ENCODE results near the gene PAPOLA. TPM values are rescaled to one million over a fixed set of nuclear protein-coding genes. Genes with fewer than 3 reads are reported as not detected.
A peak's percentile ranks its signal among the peaks of the same experiment; 100 is the strongest.

The PAPOLA gene
- total and polyA plus RNA-seq, 4 experiments from 2014 or later: 74.3 to 244 (median 157) TPM

DNA sequence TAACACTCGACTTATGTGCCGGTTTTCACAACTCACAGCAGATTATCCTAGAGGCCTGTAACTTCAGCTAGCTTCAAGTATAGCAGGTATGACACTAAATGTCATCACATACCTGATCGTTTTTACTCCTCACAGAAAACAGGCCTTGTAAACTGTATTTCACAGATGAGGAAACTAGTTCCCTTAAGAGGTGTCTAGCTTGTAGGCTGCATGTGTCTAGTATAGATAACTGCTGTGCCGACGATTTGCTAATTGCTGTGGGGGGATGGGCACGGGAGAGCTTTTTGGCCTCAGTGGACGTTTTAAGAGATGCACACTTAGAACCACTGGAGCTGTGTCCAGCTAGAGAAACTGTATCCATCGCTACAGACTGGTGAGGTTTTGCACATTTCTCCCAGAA, 78.8 kb downstream of the PAPOLA start:
- intact Hi-C loops (cut with micrococcal nuclease): no loop called here
- H3K4me3 ChIP-seq (ENCODE audit: low read length in 2 of 2): no peak overlapping the region
- no peak overlapping the region for H3K27ac ChIP-seq (ENCODE audit: low read depth, low read length)
- POLR2A ChIA-PET (ENCODE audit: partially characterized antibody): no interaction called here
- Mint-ChIP-seq H3K27me3 (peaks cover 3 to 6% of the 10 kb centered on the region in 2 donors), H3K4me3 (no peak overlapping the region), H3K9me3 (no peaks in the 10 kb centered on the region), H3K36me3 (no peaks in the 10 kb centered on the region), H3K27ac (no peak overlapping the region), H3K4me1 (peaks cover 0 to 10% (median 4%) of the 10 kb centered on the region in 4 donors)
- no peaks in the 10 kb centered on the region for H3K4me1 ChIP-seq (ENCODE audit: insufficient read depth, low read length)
- no peaks in the 10 kb centered on the region for H3K9me3 ChIP-seq (ENCODE audit: control insufficient read depth in 1 of 2, low read length in 2 of 2)
- CTCF ChIA-PET (ENCODE audit: partially characterized antibody): no interaction called here
- DNase-seq: no peak
- no peaks in the 10 kb centered on the region for H3K36me3 ChIP-seq (ENCODE audit: insufficient read depth, low read length)
- peaks cover 5% of the 10 kb centered on the region for H3K27me3 ChIP-seq (ENCODE audit: insufficient read depth, low read length)

- no peaks in the 10 kb centered on the region for H3K36me3 Mint-ChIP-seq
- H3K4me1 Mint-ChIP-seq: peaks cover 0 to 5% (median 1%) of the 10 kb centered on the region in 4 donors
- no peaks in the 10 kb centered on the region for H3K9me3 Mint-ChIP-seq
- Histone ChIP-seq H3K4me1 (ENCODE audit: insufficient read depth, low read length) (no peaks in the 10 kb centered on the region), H3K4me3 (ENCODE audit: low read length in 2 of 2) (no peak overlapping the region), H3K27ac (ENCODE audit: low read depth, low read length) (no peak overlapping the region), H3K36me3 (ENCODE audit: insufficient read depth, low read length) (no peaks in the 10 kb centered on the region), H3K9me3 (ENCODE audit: control insufficient read depth in 1 of 2, low read length in 2 of 2) (no peaks in the 10 kb centered on the region), H3K27me3 (ENCODE audit: insufficient read depth, low read length) (peaks cover 5% of the 10 kb centered on the region)
- CTCF ChIA-PET (ENCODE audit: partially characterized antibody): no interaction called here
- POLR2A ChIA-PET (ENCODE audit: partially characterized antibody): no interaction called here
- H3K4me3 Mint-ChIP-seq: no peak overlapping the region
- intact Hi-C loops (cut with micrococcal nuclease): no loop called here
- peak overlapping the region in 1 of 7 donors; percentile 72 for H3K27ac Mint-ChIP-seq
- DNase-seq: no peak
- H3K27me3 Mint-ChIP-seq: peaks cover 3 to 6% of the 10 kb centered on the region in 2 donors
Measured at GRCh38 chr14:96581902-96582301, 79.7 kb downstream of the PAPOLA start.

- no peaks in the 10 kb centered on the region for H3K36me3 ChIP-seq (ENCODE audit: insufficient read depth, low read length)
- POLR2A ChIA-PET (ENCODE audit: partially characterized antibody): no interaction called here
- H3K4me1 ChIP-seq (ENCODE audit: insufficient read depth, low read length): no peaks in the 10 kb centered on the region
- no peaks in the 10 kb centered on the region for H3K9me3 ChIP-seq (ENCODE audit: control insufficient read depth in 1 of 2, low read length in 2 of 2)
- intact Hi-C loops (cut with micrococcal nuclease): no loop called here
- Mint-ChIP-seq H3K9me3 (no peaks in the 10 kb centered on the region), H3K27ac (no peak overlapping the region), H3K4me1 (peaks cover 0 to 3% (median under 1%) of the 10 kb centered on the region in 4 donors), H3K27me3 (peaks cover 3 to 6% of the 10 kb centered on the region in 2 donors), H3K36me3 (no peaks in the 10 kb centered on the region), H3K4me3 (no peak overlapping the region)
- CTCF ChIA-PET (ENCODE audit: partially characterized antibody): no interaction called here
- H3K27ac ChIP-seq (ENCODE audit: low read depth, low read length): no peak overlapping the region
- H3K4me3 ChIP-seq (ENCODE audit: low read length in 2 of 2): no peak overlapping the region
- no peak for DNase-seq
- H3K27me3 ChIP-seq (ENCODE audit: insufficient read depth, low read length): peaks cover 5% of the 10 kb centered on the region
Measured at GRCh38 chr14:96582411-96582961, 80.3 kb downstream of the PAPOLA start.

- Histone ChIP-seq H3K9me3 (ENCODE audit: control insufficient read depth in 1 of 2, low read length in 2 of 2) (no peaks in the 10 kb centered on the region), H3K27ac (ENCODE audit: low read depth, low read length) (no peak overlapping the region), H3K4me3 (ENCODE audit: low read length in 2 of 2) (no peak overlapping the region), H3K36me3 (ENCODE audit: insufficient read depth, low read length) (no peaks in the 10 kb centered on the region), H3K4me1 (ENCODE audit: insufficient read depth, low read length) (no peaks in the 10 kb centered on the region), H3K27me3 (ENCODE audit: insufficient read depth, low read length) (peaks cover 5% of the 10 kb centered on the region)
- Mint-ChIP-seq H3K4me3 (no peak overlapping the region), H3K9me3 (peaks cover 0 to 2% (median 0%) of the 10 kb centered on the region in 8 donors), H3K27ac (no peak overlapping the region), H3K27me3 (peaks cover 6 to 9% of the 10 kb centered on the region in 2 donors), H3K36me3 (no peaks in the 10 kb centered on the region), H3K4me1 (peaks cover 0 to 3% (median under 1%) of the 10 kb centered on the region in 4 donors)
- no peak for DNase-seq
- intact Hi-C loops (cut with micrococcal nuclease): no loop called here
- CTCF ChIA-PET (ENCODE audit: partially characterized antibody): no interaction called here
- POLR2A ChIA-PET (ENCODE audit: partially characterized antibody): no interaction called here
Measured at GRCh38 chr14:96582995-96583394, 80.8 kb downstream of the PAPOLA start.

GRCh38 chr14:96583569-96584041, 81.4 kb downstream of the PAPOLA start:
- Histone ChIP-seq H3K4me3 (ENCODE audit: low read length in 2 of 2) (no peak overlapping the region), H3K27ac (ENCODE audit: low read depth, low read length) (no peak overlapping the region), H3K27me3 (ENCODE audit: insufficient read depth, low read length) (peaks cover 5% of the 10 kb centered on the region), H3K4me1 (ENCODE audit: insufficient read depth, low read length) (no peaks in the 10 kb centered on the region), H3K36me3 (ENCODE audit: insufficient read depth, low read length) (no peaks in the 10 kb centered on the region), H3K9me3 (ENCODE audit: control insufficient read depth in 1 of 2, low read length in 2 of 2) (no peaks in the 10 kb centered on the region)
- Mint-ChIP-seq H3K27me3 (peaks cover 6 to 11% of the 10 kb centered on the region in 2 donors), H3K4me1 (peaks cover 0 to 3% (median under 1%) of the 10 kb centered on the region in 4 donors), H3K9me3 (peaks cover 0 to 3% (median 0%) of the 10 kb centered on the region in 8 donors), H3K27ac (no peak overlapping the region), H3K4me3 (no peak overlapping the region), H3K36me3 (no peaks in the 10 kb centered on the region)
- DNase-seq: no peak
- intact Hi-C loops (cut with micrococcal nuclease): no loop called here
- POLR2A ChIA-PET (ENCODE audit: partially characterized antibody): no interaction called here
- CTCF ChIA-PET (ENCODE audit: partially characterized antibody): no interaction called here

- Histone ChIP-seq H3K4me3 (ENCODE audit: low read length in 2 of 2) (no peak overlapping the region), H3K36me3 (ENCODE audit: insufficient read depth, low read length) (no peaks in the 10 kb centered on the region), H3K4me1 (ENCODE audit: insufficient read depth, low read length) (no peaks in the 10 kb centered on the region), H3K9me3 (ENCODE audit: control insufficient read depth in 1 of 2, low read length in 2 of 2) (no peaks in the 10 kb centered on the region), H3K27me3 (ENCODE audit: insufficient read depth, low read length) (peaks cover 5% of the 10 kb centered on the region), H3K27ac (ENCODE audit: low read depth, low read length) (no peak overlapping the region)
- H3K36me3 Mint-ChIP-seq: no peaks in the 10 kb centered on the region
- CTCF ChIA-PET (ENCODE audit: partially characterized antibody): no interaction called here
- peaks cover 6 to 11% of the 10 kb centered on the region in 2 donors for H3K27me3 Mint-ChIP-seq
- intact Hi-C loops (cut with micrococcal nuclease): no loop called here
- peak overlapping the region in 1 of 8 donors; percentile 31 for H3K4me3 Mint-ChIP-seq
- POLR2A ChIA-PET (ENCODE audit: partially characterized antibody): no interaction called here
- DNase-seq: peak in 3 of 5 donors; percentile 7 to 12 (median 10)
- peaks cover 0 to 3% (median 0%) of the 10 kb centered on the region in 8 donors for H3K9me3 Mint-ChIP-seq
- peaks cover 0 to 2% (median under 1%) of the 10 kb centered on the region in 4 donors for H3K4me1 Mint-ChIP-seq
- H3K27ac Mint-ChIP-seq: peak overlapping the region in 1 of 7 donors; percentile 61
Measured at GRCh38 chr14:96584199-96584906, 82.2 kb downstream of the PAPOLA start.

GRCh38 chr14:96584907-96585671, 82.9 kb downstream of the PAPOLA start:
- Mint-ChIP-seq H3K27me3 (peaks cover 6 to 11% of the 10 kb centered on the region in 2 donors), H3K4me3 (no peak overlapping the region), H3K9me3 (peaks cover 0 to 3% (median 0%) of the 10 kb centered on the region in 8 donors), H3K27ac (no peak overlapping the region), H3K4me1 (peaks cover 0 to 2% (median under 1%) of the 10 kb centered on the region in 4 donors), H3K36me3 (no peaks in the 10 kb centered on the region)
- no peak overlapping the region for H3K27ac ChIP-seq (ENCODE audit: low read depth, low read length)
- H3K36me3 ChIP-seq (ENCODE audit: insufficient read depth, low read length): no peaks in the 10 kb centered on the region
- ChIA-PET CTCF (ENCODE audit: partially characterized antibody) (interaction anchor here (1.0 kb wide), 1 partner anchor 8 kb away, joined by 3 read pairs; no protein-coding TSS in a partner anchor), POLR2A (ENCODE audit: partially characterized antibody) (no interaction called here)
- H3K4me3 ChIP-seq (ENCODE audit: low read length in 2 of 2): no peak overlapping the region
- DNase-seq: no peak
- no peaks in the 10 kb centered on the region for H3K4me1 ChIP-seq (ENCODE audit: insufficient read depth, low read length)
- H3K27me3 ChIP-seq (ENCODE audit: insufficient read depth, low read length): peaks cover 5% of the 10 kb centered on the region
- no peaks in the 10 kb centered on the region for H3K9me3 ChIP-seq (ENCODE audit: control insufficient read depth in 1 of 2, low read length in 2 of 2)
- intact Hi-C loops (cut with micrococcal nuclease): no loop called here
